HepG2 (cell line): ENCODE results near the gene RCOR1. TPM values are rescaled to one million over a fixed set of nuclear protein-coding genes. Genes with fewer than 3 reads are reported as not detected.

Experiments used
- CHD2 ChIP-seq: IDR thresholded peaks from 2 replicates; pipeline ENCODE4 v1.6.1; 2011; ENCODE audit warnings: low read depth, low read length, improper control_type of control experiment
- EHMT2 ChIP-seq: fragments of 200-600 bp; sonication (generic); IDR thresholded peaks from 2 replicates; pipeline ENCODE4 v1.7.0; 2017; ENCODE audit warnings: antibody characterized with exemption, low read depth, low read length, borderline replicate concordance
- HDAC1 ChIP-seq: sonication (generic); formaldehyde crosslinking; IDR thresholded peaks from 2 replicates; pipeline ENCODE4 v1.5.1; 2020; ENCODE audit warnings: mild to moderate bottlenecking, missing genetic modification reagents
- JUND ChIP-seq: sonication (generic); formaldehyde crosslinking; IDR thresholded peaks from 2 replicates; pipeline ENCODE4 v1.8.0; 2022; ENCODE audit warnings: mild to moderate bottlenecking, missing genetic modification reagents
- NCOA1 ChIP-seq: sonication (generic); formaldehyde crosslinking; IDR thresholded peaks from 2 replicates; pipeline ENCODE4 v1.9.0; 2021; ENCODE audit warnings: missing genetic modification reagents
- NONO ChIP-seq, 2 experiments: fragments of 450-650 bp in 1 of 2; sonication (generic) in 1 of 2; formaldehyde crosslinking in 1 of 2; IDR thresholded peaks in 1 of 2; conservative IDR thresholded peaks in 1 of 2; 2 replicates each; pipeline versions ENCODE4 v1.6.1 to v1.8.0; 2017 to 2022; ENCODE audit warnings: mild to moderate bottlenecking in 1 of 2, missing genetic modification reagents in 1 of 2, moderate library complexity in 1 of 2
- TP53 ChIP-seq: sonication (generic); formaldehyde crosslinking; conservative IDR thresholded peaks from 2 replicates; pipeline ENCODE4 v1.4.0; 2020; ENCODE audit warnings: missing genetic modification reagents
- U2AF2 ChIP-seq: fragments of 200-400 bp; formaldehyde crosslinking; IDR thresholded peaks from 2 replicates; pipeline ENCODE4 v1.6.1; 2017; ENCODE audit warnings: low read depth, mild to moderate bottlenecking, low read length
- ZNF296 ChIP-seq: sonication (generic); formaldehyde crosslinking; conservative IDR thresholded peaks from 2 replicates; pipeline ENCODE4 v1.5.0; 2020; ENCODE audit warnings: mild to moderate bottlenecking, missing genetic modification reagents
- ZNF781 ChIP-seq: sonication (generic); formaldehyde crosslinking; IDR thresholded peaks from 2 replicates; pipeline ENCODE4 v1.5.1; 2020; ENCODE audit warnings: borderline replicate concordance, mild to moderate bottlenecking, missing genetic modification reagents; ENCODE audit errors: not compliant biosample characterization
- ZNF788 ChIP-seq: sonication (generic); formaldehyde crosslinking; IDR thresholded peaks from 2 replicates; pipeline ENCODE4 v1.5.0; 2020; ENCODE audit warnings: mild to moderate bottlenecking, missing genetic modification reagents, borderline replicate concordance
- polyA plus RNA-seq, 8 experiments: library from polyadenylated mRNA; depleted of rRNA in 3 of 8; stranded (reverse) in 7 of 8; unstranded in 1 of 8; fragments of >200 nt; fragmentation: Illumina TruSeq in 4 of 8; extraction: Trizol in 4 of 8; gene quantifications; 2 replicates each; pipeline versions ENCODE4 v1.2.1 to v1.2.3, GENCODE V29; 2011 to 2016; ENCODE audit warnings: low read depth in 4 of 8, missing spikeins in 1 of 8, mixed read lengths in 1 of 8; ENCODE audit not compliant: insufficient read depth in 1 of 8
- total RNA-seq, 5 experiments: library from RNA; depleted of rRNA; stranded (reverse); fragments of >200 nt; fragmentation: Illumina TruSeq; extraction: Trizol; gene quantifications; 2 replicates each; pipeline ENCODE4 v1.2.3, GENCODE V29; 2016; ENCODE audit warnings: low read depth in 1 of 5
- TF ChIP-seq, protein P1 (sequence below): IDR thresholded peaks from 2 replicates; pipeline ENCODE4 v1.6.1; 2018; ENCODE audit warnings: missing genetic modification reagents
- TF ChIP-seq, protein P2 (sequence below): IDR thresholded peaks from 2 replicates; pipeline ENCODE4 v1.6.1; 2012; ENCODE audit warnings: low read depth, low read length, improper control_type of control experiment
- TF ChIP-seq, protein P3 (sequence below): sonication (generic); formaldehyde crosslinking; IDR thresholded peaks from 2 replicates; pipeline ENCODE4 v1.8.1; 2023; ENCODE audit warnings: mild to moderate bottlenecking, inconsistent platforms, moderate library complexity, missing genetic modification reagents, borderline replicate concordance

RCOR1 gene
- total and polyA plus RNA-seq, 2 of the 13 experiments (the other 11 are each of a cell fraction or from before 2014, with no cell fraction given), result 10.2 to 11.1 TPM

DNA sequence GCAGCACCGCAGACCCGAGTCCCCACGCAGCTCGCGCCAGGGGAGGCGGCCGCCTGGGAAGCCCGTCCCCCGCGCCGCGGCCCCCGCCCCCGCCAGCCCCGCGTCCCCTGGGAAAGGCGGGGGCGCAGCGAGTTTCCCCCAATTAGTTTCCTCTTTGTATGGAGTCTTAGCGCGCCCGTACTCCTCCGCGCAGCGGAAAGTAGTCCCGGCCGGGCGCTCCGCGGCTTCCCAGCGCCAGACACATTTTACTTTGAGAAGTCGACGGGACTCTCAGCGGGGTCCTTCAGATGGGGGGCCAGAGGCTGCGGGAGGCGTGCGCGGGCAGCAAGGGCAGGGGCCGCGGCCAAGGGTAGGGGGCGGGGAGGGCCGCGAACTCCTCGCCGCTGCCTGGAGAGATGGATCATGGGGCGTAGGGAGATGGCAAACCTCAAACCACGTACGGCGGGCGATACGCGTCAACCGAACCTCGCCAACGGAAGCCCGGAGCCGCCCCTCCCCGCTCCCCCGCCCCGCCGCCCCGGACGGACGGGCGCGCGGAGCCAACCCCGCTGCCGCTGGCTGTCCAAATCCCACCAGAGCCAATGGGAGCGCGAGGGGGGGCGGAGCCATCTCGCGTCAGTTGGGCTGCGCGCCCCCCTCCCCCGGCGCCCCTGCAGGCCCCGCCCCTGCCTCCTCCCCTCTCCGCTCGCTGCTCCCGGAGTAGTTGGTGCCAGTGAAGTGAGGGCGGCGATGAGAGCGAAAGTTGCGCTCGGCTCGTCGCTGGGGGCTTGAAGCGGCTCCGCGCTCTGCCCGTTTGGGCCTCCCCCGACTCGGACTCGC, at the start of gene RCOR1 (continued):
- TF ChIP-seq, protein P1, sequence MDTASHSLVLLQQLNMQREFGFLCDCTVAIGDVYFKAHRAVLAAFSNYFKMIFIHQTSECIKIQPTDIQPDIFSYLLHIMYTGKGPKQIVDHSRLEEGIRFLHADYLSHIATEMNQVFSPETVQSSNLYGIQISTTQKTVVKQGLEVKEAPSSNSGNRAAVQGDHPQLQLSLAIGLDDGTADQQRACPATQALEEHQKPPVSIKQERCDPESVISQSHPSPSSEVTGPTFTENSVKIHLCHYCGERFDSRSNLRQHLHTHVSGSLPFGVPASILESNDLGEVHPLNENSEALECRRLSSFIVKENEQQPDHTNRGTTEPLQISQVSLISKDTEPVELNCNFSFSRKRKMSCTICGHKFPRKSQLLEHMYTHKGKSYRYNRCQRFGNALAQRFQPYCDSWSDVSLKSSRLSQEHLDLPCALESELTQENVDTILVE, result peak; percentile 76; the same call in 1 of the 2 replicates
- no peak for TF ChIP-seq NONO (IDR thresholded peaks at IDR 0.05)
- TF ChIP-seq NONO (CRISPR knock-in tag; conservative IDR thresholded peaks at IDR 0.05), result peak; percentile 62; the same call in 1 of the 2 replicates
- TF ChIP-seq, protein P2, sequence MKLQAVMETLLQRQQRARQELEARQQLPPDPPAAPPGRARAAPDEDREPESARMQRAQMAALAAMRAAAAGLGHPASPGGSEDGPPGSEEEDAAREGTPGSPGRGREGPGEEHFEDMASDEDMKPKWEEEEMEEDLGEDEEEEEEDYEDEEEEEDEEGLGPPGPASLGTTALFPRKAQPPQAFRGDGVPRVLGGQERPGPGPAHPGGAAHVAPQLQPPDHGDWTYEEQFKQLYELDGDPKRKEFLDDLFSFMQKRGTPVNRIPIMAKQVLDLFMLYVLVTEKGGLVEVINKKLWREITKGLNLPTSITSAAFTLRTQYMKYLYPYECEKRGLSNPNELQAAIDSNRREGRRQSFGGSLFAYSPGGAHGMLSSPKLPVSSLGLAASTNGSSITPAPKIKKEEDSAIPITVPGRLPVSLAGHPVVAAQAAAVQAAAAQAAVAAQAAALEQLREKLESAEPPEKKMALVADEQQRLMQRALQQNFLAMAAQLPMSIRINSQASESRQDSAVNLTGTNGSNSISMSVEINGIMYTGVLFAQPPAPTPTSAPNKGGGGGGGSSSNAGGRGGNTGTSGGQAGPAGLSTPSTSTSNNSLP, result peak; percentile 45; the same call in 1 of the 2 replicates
- no peak for TF ChIP-seq NCOA1 (CRISPR knock-in tag)
- TF ChIP-seq, protein P3, sequence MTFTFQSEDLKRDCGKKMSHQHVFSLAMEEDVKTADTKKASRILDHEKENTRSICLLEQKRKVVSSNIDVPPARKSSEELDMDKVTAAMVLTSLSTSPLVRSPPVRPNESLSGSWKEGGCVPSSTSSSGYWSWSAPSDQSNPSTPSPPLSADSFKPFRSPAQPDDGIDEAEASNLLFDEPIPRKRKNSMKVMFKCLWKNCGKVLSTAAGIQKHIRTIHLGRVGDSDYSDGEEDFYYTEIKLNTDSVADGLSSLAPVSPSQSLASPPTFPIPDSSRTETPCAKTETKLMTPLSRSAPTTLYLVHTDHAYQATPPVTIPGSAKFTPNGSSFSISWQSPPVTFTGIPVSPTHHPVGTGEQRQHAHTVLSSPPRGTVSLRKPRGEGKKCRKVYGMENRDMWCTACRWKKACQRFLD (CRISPR knock-in tag), result no peak
- no peak for TF ChIP-seq U2AF2
- peak; percentile 83 for TF ChIP-seq CHD2
- no peak for TF ChIP-seq EHMT2
- no peak for TF ChIP-seq ZNF781 (CRISPR knock-in tag)
- TF ChIP-seq ZNF296 (CRISPR knock-in tag), result no peak
- no peak for TF ChIP-seq JUND (CRISPR knock-in tag)
- TF ChIP-seq ZNF788 (CRISPR knock-in tag), result peak; percentile 25; the same call in 1 of the 2 replicates
- 0 out of 2 replicates have a peak, but pooled peaks have one; percentile 41 for TF ChIP-seq TP53 (CRISPR knock-in tag)
- no peak; the same call in 1 of the 2 replicates for TF ChIP-seq HDAC1
